ENCODE results near the gene MCRS1.
"Not testable (repeated sequence)": the region's sequence is repeated elsewhere in the genome, so short reads cannot be mapped to it uniquely, and the experiment has no call there.

The MCRS1 gene

DNA sequence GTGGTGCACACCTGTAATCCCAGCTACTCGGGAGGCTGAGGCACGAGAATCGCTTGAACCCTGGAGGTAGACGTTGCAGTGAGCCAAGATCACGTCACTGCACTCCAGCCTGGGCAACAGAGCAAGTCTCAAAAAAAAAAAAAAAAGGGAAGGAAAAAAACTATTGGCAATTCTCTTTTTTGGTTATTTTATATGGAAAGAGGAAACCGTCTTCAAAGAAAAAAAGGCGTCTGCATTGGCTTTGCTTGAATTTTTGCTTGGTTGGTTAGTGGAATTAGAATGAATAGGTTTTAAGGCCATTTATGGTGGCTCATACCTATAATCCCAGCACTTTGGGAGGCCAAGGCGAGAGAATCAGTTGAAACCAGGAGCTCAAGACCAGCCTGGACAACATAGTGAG, 58.3 kb downstream of the MCRS1 start:
- DNase-seq, result not testable (repeated sequence)

Data from DMS53 (cell line).